H9 (cell line): ENCODE results near the gene FAM72A. TPM values are rescaled to one million over a fixed set of nuclear protein-coding genes. Genes with fewer than 3 reads are reported as not detected.
A peak's percentile ranks its signal among the peaks of the same experiment; 100 is the strongest.
"Not testable (repeated sequence)": the region's sequence is repeated elsewhere in the genome, so short reads cannot be mapped to it uniquely, and the experiment has no call there.

Source experiments
- DNase-seq: peaks from one replicate; pipeline ENCODE4 v3.0.0-alpha.2; 2017
- H2AFZ ChIP-seq: one replicate; pipeline ENCODE4 v1.6.1; 2013; ENCODE audit warnings: mild to moderate bottlenecking, low read length, control low read depth, moderate library complexity
- H2AK5ac ChIP-seq: 2 replicates; pipeline ENCODE4 v1.6.1; 2013; ENCODE audit warnings: low read length, control low read depth, mixed read lengths; ENCODE audit not compliant: insufficient read length
- H2BK120ac ChIP-seq: one replicate; pipeline ENCODE4 v1.6.1; 2013; ENCODE audit warnings: low read depth, mild to moderate bottlenecking, low read length, control low read depth, inconsistent platforms; ENCODE audit not compliant: poor library complexity, severe bottlenecking
- H2BK12ac ChIP-seq: 2 replicates; pipeline ENCODE4 v1.6.1; 2013; ENCODE audit warnings: low read length, control low read depth, mixed read lengths, low read depth; ENCODE audit not compliant: insufficient read length
- H2BK15ac ChIP-seq: 2 replicates; pipeline ENCODE4 v1.6.1; 2013; ENCODE audit warnings: low read depth, low read length, control low read depth
- H2BK20ac ChIP-seq: one replicate; pipeline ENCODE4 v1.6.1; 2013; ENCODE audit warnings: low read depth, mild to moderate bottlenecking, low read length, control low read depth, inconsistent platforms; ENCODE audit not compliant: poor library complexity, severe bottlenecking
- H2BK5ac ChIP-seq: 2 replicates; pipeline ENCODE4 v1.6.1; 2013; ENCODE audit warnings: low read length, control low read depth, mixed read lengths; ENCODE audit not compliant: insufficient read length
- H3K14ac ChIP-seq: 2 replicates; pipeline ENCODE4 v1.6.1; 2013; ENCODE audit warnings: low read length, control low read depth; ENCODE audit not compliant: insufficient read depth
- H3K18ac ChIP-seq: 2 replicates; pipeline ENCODE4 v1.6.1; 2013; ENCODE audit warnings: low read depth, mild to moderate bottlenecking, mixed read lengths, low read length, control low read depth; ENCODE audit not compliant: insufficient read length
- H3K23ac ChIP-seq: 2 replicates; pipeline ENCODE4 v1.6.1; 2013; ENCODE audit warnings: low read length, control low read depth, mixed read lengths, low read depth; ENCODE audit not compliant: insufficient read length
- H3K23me2 ChIP-seq: 2 replicates; pipeline ENCODE4 v1.6.1; 2013; ENCODE audit warnings: low read depth, mild to moderate bottlenecking, mixed read lengths, low read length, control low read depth; ENCODE audit not compliant: insufficient read length, poor library complexity, severe bottlenecking
- H3K27ac ChIP-seq: 2 replicates; pipeline ENCODE4 v1.5.1; 2013; ENCODE audit warnings: low read length, control low read depth, mixed read lengths, low read depth; ENCODE audit not compliant: insufficient read length
- H3K27me3 ChIP-seq: 2 replicates; pipeline ENCODE4 v1.6.1; 2013; ENCODE audit warnings: low read length, control low read depth, inconsistent platforms; ENCODE audit not compliant: insufficient read depth
- H3K4ac ChIP-seq: 2 replicates; pipeline ENCODE4 v1.6.1; 2013; ENCODE audit warnings: low read depth, mild to moderate bottlenecking, control low read depth, inconsistent platforms, low read length, moderate library complexity
- H3K4me1 ChIP-seq: 2 replicates; pipeline ENCODE4 v1.6.1; 2013; ENCODE audit warnings: low read length, control low read depth, inconsistent platforms; ENCODE audit not compliant: insufficient read depth
- H3K4me2 ChIP-seq: 2 replicates; pipeline ENCODE4 v1.6.1; 2013; ENCODE audit warnings: low read length, control low read depth, mixed read lengths; ENCODE audit not compliant: insufficient read length, insufficient read depth
- H3K56ac ChIP-seq: 2 replicates; pipeline ENCODE4 v1.6.1; 2013; ENCODE audit warnings: low read depth, mild to moderate bottlenecking, mixed read lengths, low read length, control low read depth; ENCODE audit not compliant: insufficient read length
- H3K79me1 ChIP-seq: 2 replicates; pipeline ENCODE4 v1.6.1; 2013; ENCODE audit warnings: low read depth, mild to moderate bottlenecking, moderate library complexity, low read length, control low read depth, inconsistent platforms; ENCODE audit not compliant: insufficient read depth, poor library complexity, severe bottlenecking
- H3K79me2 ChIP-seq: 2 replicates; pipeline ENCODE4 v1.6.1; 2013; ENCODE audit warnings: low read length, control low read depth, inconsistent platforms; ENCODE audit not compliant: insufficient read depth
- H3K9ac ChIP-seq: 2 replicates; pipeline ENCODE4 v1.6.1; 2013; ENCODE audit warnings: low read length, control low read depth, mixed read lengths; ENCODE audit not compliant: insufficient read length; ENCODE audit errors: extremely low read depth
- H3K9me3 ChIP-seq: one replicate; pipeline ENCODE4 v1.6.1; 2013; ENCODE audit warnings: low read depth, low read length, inconsistent platforms; ENCODE audit not compliant: control insufficient read depth
- H3T11ph ChIP-seq: one replicate; pipeline ENCODE4 v1.6.1; 2013; ENCODE audit warnings: mild to moderate bottlenecking, low read length, control low read depth, inconsistent platforms
- H4K20me1 ChIP-seq: one replicate; pipeline ENCODE4 v1.6.1; 2013; ENCODE audit not compliant: control insufficient read depth, insufficient read length, insufficient read depth
- H4K5ac ChIP-seq: 2 replicates; pipeline ENCODE4 v1.6.1; 2013; ENCODE audit warnings: low read depth, mild to moderate bottlenecking, mixed read lengths, low read length, control low read depth; ENCODE audit not compliant: insufficient read length
- H4K8ac ChIP-seq: replicated peaks from 2 replicates; pipeline ENCODE4 v1.6.1; 2013; ENCODE audit warnings: low read length, control low read depth, mixed read lengths, low read depth; ENCODE audit not compliant: insufficient read length
- H4K91ac ChIP-seq: 2 replicates; pipeline ENCODE4 v1.6.1; 2013; ENCODE audit warnings: low read depth, mild to moderate bottlenecking, moderate library complexity, mixed read lengths, low read length, control low read depth; ENCODE audit not compliant: insufficient read length
- H3K27ac Mint-ChIP-seq, 3 experiments: 2 replicates in 2 of 3; 3 replicates in 1 of 3; pipeline ENCODE4 v1.8.0; 2020 to 2021; ENCODE audit warnings: mixed read lengths in 3 of 3, mild to moderate bottlenecking in 1 of 3, moderate library complexity in 1 of 3
- H3K27me3 Mint-ChIP-seq: 2 replicates; pipeline ENCODE4 v1.8.0; 2021; ENCODE audit warnings: low read depth, mild to moderate bottlenecking, moderate library complexity, mixed read lengths
- H3K36me3 Mint-ChIP-seq, 3 experiments: 2 replicates in 2 of 3; 3 replicates in 1 of 3; pipeline ENCODE4 v1.8.0; 2020 to 2021; ENCODE audit warnings: low read depth in 3 of 3, mixed read lengths in 3 of 3; ENCODE audit not compliant: insufficient read depth in 1 of 3
- H3K4me1 Mint-ChIP-seq, 2 experiments: 2 replicates each; pipeline ENCODE4 v1.8.0; 2020; ENCODE audit warnings: mixed read lengths in 2 of 2
- H3K4me3 Mint-ChIP-seq, 2 experiments: 2 replicates in 1 of 2; 3 replicates in 1 of 2; pipeline ENCODE4 v1.8.0; 2020 to 2021; ENCODE audit warnings: mild to moderate bottlenecking in 2 of 2, mixed read lengths in 2 of 2, moderate library complexity in 1 of 2
- H3K9me3 Mint-ChIP-seq, 2 experiments: 2 replicates in 1 of 2; 3 replicates in 1 of 2; pipeline ENCODE4 v1.8.0; 2020; ENCODE audit warnings: mild to moderate bottlenecking in 2 of 2, mixed read lengths in 2 of 2, moderate library complexity in 1 of 2
- CTCF ChIP-seq: fragments of 200-600 bp; sonication (generic); conservative IDR thresholded peaks from 3 replicates; pipeline ENCODE4 v1.8.0; 2021; ENCODE audit warnings: antibody characterized with exemption, mild to moderate bottlenecking
- WGBS: extraction: QIAGEN DNeasy Blood & Tissue Kit; methylation state at CpG from one replicate; pipeline ENCODE4 v1.1.7; 2013; ENCODE audit warnings: missing lambda C conversion rate, low lambda C conversion rate, mixed read lengths; ENCODE audit not compliant: insufficient read length; ENCODE audit errors: extremely low coverage; 5-methylcytosine and 5-hydroxymethylcytosine counted together
- total RNA-seq: library from RNA; stranded (reverse); gene quantifications from 2 replicates; pipeline ENCODE4 v1.2.1, GENCODE V29; 2021

Gene FAM72A
- total RNA-seq, 1 experiment from 2014 or later, result 10.5 TPM

- not testable (repeated sequence) for H3K79me2 ChIP-seq, H3K27me3 ChIP-seq, H3K27ac ChIP-seq, H3K4me3 Mint-ChIP-seq, H3K4ac ChIP-seq, H3K14ac ChIP-seq, H3K23me2 ChIP-seq, H3K27ac Mint-ChIP-seq, H4K5ac ChIP-seq, H3T11ph ChIP-seq, H2BK15ac ChIP-seq, H4K8ac ChIP-seq, H3K23ac ChIP-seq, H3K9me3 ChIP-seq, H3K9me3 Mint-ChIP-seq, H3K4me1 ChIP-seq, H2AFZ ChIP-seq, H3K36me3 Mint-ChIP-seq, H2BK12ac ChIP-seq, H2AK5ac ChIP-seq, H3K18ac ChIP-seq, H3K4me1 Mint-ChIP-seq, H3K9ac ChIP-seq, H2BK5ac ChIP-seq, H3K56ac ChIP-seq, H2BK120ac ChIP-seq, H4K20me1 ChIP-seq, H2BK20ac ChIP-seq, H4K91ac ChIP-seq, H3K79me1 ChIP-seq, H3K27me3 Mint-ChIP-seq, H3K4me2 ChIP-seq
- WGBS, result no CpG with 5 or more reads among the region's 4 CpGs
- peak; percentile 52 for TF ChIP-seq CTCF
- peak; percentile 23 for DNase-seq
Observed at GRCh38 chr1:206175459-206176113, 27.1 kb downstream of the FAM72A start.
